ENCODE data around the gene NCAM1. TPM values are rescaled to one million over a fixed set of nuclear protein-coding genes. Genes with fewer than 3 reads are reported as not detected.

NCAM1 gene
- total and polyA plus RNA-seq, 9 of the 15 experiments (the other 6 are each of a cell fraction or from before 2014, with no cell fraction given) = 0.09 to 0.23 TPM; not detected in 7

GRCh38 chr11:113110046-113110445, 148.8 kb downstream of the NCAM1 start:
- H3K9ac ChIP-seq (ENCODE audit: insufficient read depth in 1 of 2, low read depth in 2 of 2, low read length in 2 of 2) = no peak overlapping the region
- H4K20me1 ChIP-seq (replicated peaks; ENCODE audit: control insufficient read depth, insufficient read depth, low read length) = no peaks in the 10 kb centered on the region
- no peak overlapping the region for H3K27ac ChIP-seq (ENCODE audit: extremely low read depth, low read depth, low read length)
- in situ Hi-C loops (cut with MboI) (no loop called here), intact Hi-C loops (cut with micrococcal nuclease) (loop anchor here (5.0 kb wide), 1 partner anchor 313 kb away; no protein-coding TSS in a partner anchor)
- no peak for ATAC-seq
- no peaks in the 10 kb centered on the region for H3K27me3 ChIP-seq (ENCODE audit: control insufficient read depth in 2 of 2, insufficient read depth in 2 of 2, low read length in 2 of 2)
- H3K9me3 ChIP-seq (replicated peaks; ENCODE audit: control insufficient read depth, insufficient read depth, low read depth, low read length) = no peaks in the 10 kb centered on the region
- H3K36me3 ChIP-seq (ENCODE audit: control insufficient read depth, insufficient read depth, low read length) = no peaks in the 10 kb centered on the region
- DNase-seq (ENCODE audit: extremely low read depth in 1 of 4, low spot score in 3 of 4) = no peak
- no TSS peak for BruUV-seq (replicated peaks)
- no peaks in the 10 kb centered on the region for H3K9me1 ChIP-seq (ENCODE audit: control insufficient read depth, insufficient read depth, low read length)
- H3K4me3 ChIP-seq = no peak overlapping the region
- no peak for FAIRE-seq
- H3K4me1 ChIP-seq (replicated peaks in 1 of 2; ENCODE audit: control insufficient read depth in 2 of 2, insufficient read depth in 2 of 2, low read length in 2 of 2) = no peaks in the 10 kb centered on the region
- no peaks in the 10 kb centered on the region for H3K79me2 ChIP-seq (ENCODE audit: control insufficient read depth, insufficient read depth, low read length)
- no peak overlapping the region for H2AFZ ChIP-seq (ENCODE audit: low read depth, low read length)
- WGBS (ENCODE audit: insufficient coverage, low coverage, missing lambda C conversion rate) = 0% methylated on average over 1 of the region's 1 CpG
- H3K4me2 ChIP-seq (ENCODE audit: insufficient read depth, low read length) = no peak overlapping the region
- ChIA-PET POLR2A (no interaction called here), CTCF (ENCODE audit: low intra/inter-chr PET ratio) (no interaction called here)
- TF ChIP-seq ZKSCAN3 (CRISPR knock-in tag; IDR thresholded peaks at IDR 0.05) (no peak), RBFOX2 (IDR thresholded peaks at IDR 0.05; ENCODE audit: low read depth, low read length) (no peak), IFI16 (CRISPR knock-in tag; IDR thresholded peaks at IDR 0.05) (no peak), CUX1 (CRISPR knock-in tag; IDR thresholded peaks at IDR 0.05) (no peak), NFATC3 (IDR thresholded peaks at IDR 0.05) (no peak), TRIM25 (IDR thresholded peaks at IDR 0.05; ENCODE audit: borderline replicate concordance) (no peak), ZBTB12 (CRISPR knock-in tag; IDR thresholded peaks at IDR 0.05) (no peak), RFX7 (CRISPR knock-in tag; IDR thresholded peaks at IDR 0.05) (no peak), ZNF644 (tag; IDR thresholded peaks at IDR 0.05; ENCODE audit: low read depth) (no peak), CHD4 (IDR thresholded peaks at IDR 0.05; ENCODE audit: insufficient read depth, insufficient replicate concordance, low read depth, low read length, poor library complexity, severe bottlenecking) (no peak), NFIC (IDR thresholded peaks at IDR 0.05) (no peak), SRF (CRISPR knock-in tag; IDR thresholded peaks at IDR 0.05) (no peak), ZNF551 (CRISPR knock-in tag; IDR thresholded peaks at IDR 0.05) (no peak)
- TF ChIP-seq, protein P1, sequence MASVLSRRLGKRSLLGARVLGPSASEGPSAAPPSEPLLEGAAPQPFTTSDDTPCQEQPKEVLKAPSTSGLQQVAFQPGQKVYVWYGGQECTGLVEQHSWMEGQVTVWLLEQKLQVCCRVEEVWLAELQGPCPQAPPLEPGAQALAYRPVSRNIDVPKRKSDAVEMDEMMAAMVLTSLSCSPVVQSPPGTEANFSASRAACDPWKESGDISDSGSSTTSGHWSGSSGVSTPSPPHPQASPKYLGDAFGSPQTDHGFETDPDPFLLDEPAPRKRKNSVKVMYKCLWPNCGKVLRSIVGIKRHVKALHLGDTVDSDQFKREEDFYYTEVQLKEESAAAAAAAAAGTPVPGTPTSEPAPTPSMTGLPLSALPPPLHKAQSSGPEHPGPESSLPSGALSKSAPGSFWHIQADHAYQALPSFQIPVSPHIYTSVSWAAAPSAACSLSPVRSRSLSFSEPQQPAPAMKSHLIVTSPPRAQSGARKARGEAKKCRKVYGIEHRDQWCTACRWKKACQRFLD (CRISPR knock-in tag; IDR thresholded peaks at IDR 0.05) = no peak

Data from K562 (cell line).